Epithelial cell of esophagus (primary cell): Measurements from ENCODE around the gene RASL12.

Experiments
- DNase-seq: peaks from one replicate; pipeline ENCODE4 v3.0.0; 2010; ENCODE audit warnings: low read depth
- H3K4me3 ChIP-seq: 2 replicates; pipeline ENCODE4 v1.5.1; 2011; ENCODE audit warnings: mild to moderate bottlenecking, low read length, control low read depth
- TF ChIP-seq, protein P1 (sequence below): IDR thresholded peaks from 2 replicates; pipeline ENCODE4 v1.5.1; 2011; ENCODE audit warnings: low read depth, mild to moderate bottlenecking, low read length, control low read depth, inconsistent platforms; ENCODE audit not compliant: insufficient read depth; ENCODE audit errors: missing control alignments

Gene RASL12

DNA sequence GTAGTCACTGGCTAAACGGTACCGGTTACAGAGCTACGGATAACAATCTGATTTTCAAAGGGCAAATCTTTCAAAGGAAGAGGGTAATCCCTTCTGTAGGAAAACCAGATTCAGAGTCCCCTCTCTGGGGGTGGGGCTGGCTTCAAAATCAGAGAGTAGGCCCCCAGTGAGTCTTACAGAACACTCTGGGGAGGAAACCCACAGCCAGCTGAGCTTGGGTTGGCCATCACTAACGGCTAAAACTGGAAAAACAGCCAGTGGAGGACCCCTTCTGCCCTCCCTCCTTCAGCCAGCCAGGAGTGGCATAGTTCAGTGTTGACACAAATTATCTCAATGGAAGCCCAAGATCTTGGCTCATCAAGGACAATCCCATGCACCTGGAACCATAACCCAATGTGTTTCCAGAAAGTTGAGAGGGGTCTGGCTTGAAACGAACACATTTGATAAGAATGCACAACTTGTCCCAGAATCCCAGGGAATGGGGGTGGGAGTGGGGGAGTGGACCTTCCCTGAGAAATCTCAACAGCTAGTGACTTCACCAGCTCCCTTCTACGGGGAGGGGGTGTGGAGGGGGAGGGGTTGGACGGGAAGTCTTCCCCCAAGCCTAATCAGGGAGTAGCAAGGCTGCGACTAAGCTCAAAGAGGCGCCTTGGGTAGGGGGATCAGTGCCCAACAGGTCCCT, 1.0 kb downstream of the RASL12 start:
- no peak overlapping the region for H3K4me3 ChIP-seq
- no peak for DNase-seq
- TF ChIP-seq, protein P1, sequence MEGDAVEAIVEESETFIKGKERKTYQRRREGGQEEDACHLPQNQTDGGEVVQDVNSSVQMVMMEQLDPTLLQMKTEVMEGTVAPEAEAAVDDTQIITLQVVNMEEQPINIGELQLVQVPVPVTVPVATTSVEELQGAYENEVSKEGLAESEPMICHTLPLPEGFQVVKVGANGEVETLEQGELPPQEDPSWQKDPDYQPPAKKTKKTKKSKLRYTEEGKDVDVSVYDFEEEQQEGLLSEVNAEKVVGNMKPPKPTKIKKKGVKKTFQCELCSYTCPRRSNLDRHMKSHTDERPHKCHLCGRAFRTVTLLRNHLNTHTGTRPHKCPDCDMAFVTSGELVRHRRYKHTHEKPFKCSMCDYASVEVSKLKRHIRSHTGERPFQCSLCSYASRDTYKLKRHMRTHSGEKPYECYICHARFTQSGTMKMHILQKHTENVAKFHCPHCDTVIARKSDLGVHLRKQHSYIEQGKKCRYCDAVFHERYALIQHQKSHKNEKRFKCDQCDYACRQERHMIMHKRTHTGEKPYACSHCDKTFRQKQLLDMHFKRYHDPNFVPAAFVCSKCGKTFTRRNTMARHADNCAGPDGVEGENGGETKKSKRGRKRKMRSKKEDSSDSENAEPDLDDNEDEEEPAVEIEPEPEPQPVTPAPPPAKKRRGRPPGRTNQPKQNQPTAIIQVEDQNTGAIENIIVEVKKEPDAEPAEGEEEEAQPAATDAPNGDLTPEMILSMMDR, result no peak

DNA sequence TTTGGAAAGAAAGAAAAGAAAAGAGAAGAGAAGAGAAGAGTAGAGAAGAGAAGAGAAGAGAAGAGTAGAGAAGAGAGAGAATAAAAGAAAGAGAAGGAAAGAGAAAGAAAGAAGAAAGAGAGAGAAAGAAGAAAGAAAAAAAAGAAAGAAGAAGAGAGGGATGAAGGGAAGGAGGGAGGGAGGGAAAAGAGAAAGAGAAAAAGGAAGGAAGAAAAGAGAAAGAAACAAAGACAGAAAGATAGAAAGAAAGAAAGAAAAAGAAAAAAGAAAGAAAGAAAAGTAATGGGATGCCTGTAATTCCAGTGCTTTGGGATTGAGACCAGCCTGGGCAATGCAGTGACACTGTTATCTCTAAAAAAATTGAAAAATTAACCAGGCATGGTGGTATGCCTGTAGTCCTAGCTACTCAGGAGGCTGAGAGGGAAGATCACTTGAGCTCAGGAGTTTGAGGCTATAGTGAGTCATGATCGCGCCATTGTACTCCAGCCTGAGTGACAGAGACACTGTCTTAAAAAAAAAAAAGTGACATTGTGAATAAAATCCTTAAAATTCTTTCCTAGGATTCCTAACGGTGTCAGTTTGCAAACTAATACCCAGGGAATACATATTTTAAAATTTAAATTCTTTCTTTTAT, 1.7 kb downstream of the RASL12 start:
- peak; percentile 40 for DNase-seq
- TF ChIP-seq, protein P1, result no peak
- H3K4me3 ChIP-seq, result no peak overlapping the region

DNA sequence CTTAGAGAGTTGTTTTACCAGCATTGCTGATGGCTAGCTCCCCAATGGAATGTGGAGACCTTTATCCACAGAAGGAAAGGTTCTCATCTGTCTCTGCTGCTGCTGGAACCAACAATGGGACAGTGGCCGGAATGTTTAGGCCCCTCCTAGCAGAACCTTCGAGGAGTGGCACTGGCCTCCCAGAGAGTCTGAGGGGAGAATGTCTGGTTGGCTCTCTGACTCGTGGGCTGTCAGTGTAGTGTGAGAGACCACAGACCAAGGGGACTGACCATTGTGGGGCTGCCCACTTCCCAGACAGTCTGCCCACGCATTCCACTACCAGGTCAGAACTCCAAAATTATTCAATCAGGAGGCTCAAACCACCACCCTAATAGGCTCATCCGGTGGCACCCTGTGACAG, 5.1 kb downstream of the RASL12 start:
- TF ChIP-seq, protein P1, result no peak
- no peak overlapping the region for H3K4me3 ChIP-seq
- no peak for DNase-seq

DNA sequence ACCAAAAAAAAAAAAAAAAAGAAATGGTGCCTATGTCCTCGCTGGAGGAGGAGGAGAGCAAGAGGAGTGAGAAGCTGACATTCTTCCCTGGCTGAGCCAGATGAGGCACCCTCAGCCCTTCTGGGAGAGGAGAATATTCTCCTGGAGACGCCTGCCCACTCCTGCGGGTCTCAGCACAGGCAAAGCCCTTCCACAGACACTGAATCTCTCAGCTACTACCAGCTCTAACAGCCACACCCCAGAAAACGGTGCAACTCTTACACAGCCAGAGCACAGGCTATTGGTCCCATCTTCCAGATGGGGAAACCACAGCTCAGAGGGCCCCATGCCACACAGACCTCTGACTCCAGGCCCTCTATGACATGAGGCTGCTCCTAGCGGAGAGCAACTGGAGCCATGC, 5.7 kb downstream of the RASL12 start:
- DNase-seq, result no peak
- TF ChIP-seq, protein P1, result no peak

DNA sequence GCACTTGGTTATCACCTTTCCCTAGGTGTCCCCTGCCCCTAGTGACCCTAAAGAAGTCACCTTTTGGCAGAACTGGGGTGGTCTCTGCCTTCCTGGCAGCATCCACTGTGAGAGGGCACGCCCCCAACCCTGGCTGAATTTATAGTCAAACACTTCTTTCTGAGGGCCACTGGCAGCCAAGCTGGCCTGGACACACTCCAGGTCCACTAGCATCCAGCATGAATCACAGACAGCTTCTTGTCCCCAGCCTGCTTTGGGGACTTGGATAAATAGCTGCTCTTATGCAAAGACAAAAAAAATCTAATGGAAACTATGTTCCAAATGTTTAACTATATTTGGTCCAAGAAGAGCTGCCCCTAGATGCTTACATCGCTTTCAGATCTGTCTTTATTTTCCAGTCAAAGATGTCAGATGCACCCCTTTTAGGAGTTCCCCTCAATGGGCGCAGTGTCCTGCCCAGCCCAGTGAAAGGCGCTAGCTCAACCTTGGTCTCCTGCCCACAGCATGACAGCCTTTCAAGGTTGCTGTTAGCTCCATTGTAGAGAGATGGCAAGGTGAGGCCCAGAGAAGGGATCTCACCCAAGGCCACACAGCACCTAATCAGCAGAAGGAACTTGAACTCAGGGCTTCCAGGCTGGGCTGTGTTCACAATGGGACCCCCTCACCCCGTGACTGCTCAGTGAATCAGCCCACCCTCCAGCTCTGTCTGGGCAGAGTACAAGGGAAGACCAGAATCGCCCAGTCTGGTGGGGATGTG, 7.0 kb downstream of the RASL12 start:
- H3K4me3 ChIP-seq, result no peak overlapping the region
- DNase-seq, result no peak
- TF ChIP-seq, protein P1, result no peak

More for the DNA sequence above, 5.7 kb downstream of the RASL12 start:
- H3K4me3 ChIP-seq, result no peak overlapping the region

DNA sequence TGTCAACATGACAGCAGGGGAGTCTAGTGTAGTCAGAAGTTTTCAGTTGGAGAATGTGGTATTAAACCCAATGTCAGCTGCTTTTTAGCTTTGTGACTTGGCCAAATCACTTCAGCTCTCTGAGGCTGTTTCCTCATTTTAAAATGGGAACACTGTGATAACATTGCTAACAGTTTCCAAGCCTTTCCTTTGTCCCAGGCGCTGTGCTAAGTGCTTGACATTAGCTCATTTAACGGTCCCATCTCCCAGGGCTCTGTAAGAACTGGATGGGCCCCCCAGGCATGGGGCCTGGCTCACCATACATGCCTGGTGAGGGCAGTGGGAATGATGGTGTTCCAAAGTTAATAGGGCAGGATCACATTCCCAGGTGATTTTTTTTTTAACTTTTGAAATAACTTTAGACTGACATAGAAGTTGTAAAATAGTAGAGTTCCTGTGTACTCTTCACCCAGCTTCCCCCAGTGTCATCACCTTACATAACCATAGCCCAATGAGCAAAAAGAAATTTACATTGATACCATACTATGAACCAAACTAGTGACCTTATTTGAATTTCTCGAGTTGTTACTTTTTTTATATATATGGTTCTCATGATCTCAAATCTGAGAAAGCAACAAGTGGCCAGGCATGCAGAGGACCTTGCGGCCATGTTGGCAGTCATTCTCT, 7.7 kb downstream of the RASL12 start:
- TF ChIP-seq, protein P1, result no peak
- no peak overlapping the region for H3K4me3 ChIP-seq
- no peak for DNase-seq
